Mucosa of descending colon (tissue), 3 donors: ENCODE results near the gene PEA15. TPM values are rescaled to one million over a fixed set of nuclear protein-coding genes. Genes with fewer than 3 reads are reported as not detected.

Experiments
- ATAC-seq: fragments of 200-7000 bp; cut with Tn5 transposase; one replicate; pipeline ENCODE4 v1.9.1; 2020; ENCODE audit warnings: mild to moderate bottlenecking, moderate library complexity
- DNase-seq, 3 donors: peaks; one replicate each; pipeline ENCODE4 v3.0.0-alpha.2; 2020
- H3K36me3 ChIP-seq: fragments of 200-600 bp; one replicate; pipeline ENCODE4 v1.8.0; 2021; ENCODE audit warnings: low read depth, mild to moderate bottlenecking
- H3K4me1 ChIP-seq: fragments of 200-600 bp; one replicate; pipeline ENCODE4 v1.8.0; 2021; ENCODE audit warnings: low read depth, mild to moderate bottlenecking
- H3K4me3 ChIP-seq: fragments of 200-600 bp; one replicate; pipeline ENCODE4 v1.8.0; 2021; ENCODE audit warnings: mild to moderate bottlenecking
- H3K9me3 ChIP-seq: fragments of 200-600 bp; one replicate; pipeline ENCODE4 v1.8.0; 2021; ENCODE audit warnings: mild to moderate bottlenecking
- CTCF ChIP-seq: fragments of 200-600 bp; IDR thresholded peaks from one replicate; pipeline ENCODE4 v1.8.0; 2022; ENCODE audit warnings: antibody characterized with exemption, mild to moderate bottlenecking
- intact Hi-C, 2 donors: fragments of 100-400 bp; cut with DNase I in 1 of 2; cut with micrococcal nuclease in 1 of 2; formaldehyde crosslinking; loops; one replicate each; pipeline versions ENCODE4 v1.11.0 to v1.11.1; 2022; cut with DNase I, micrococcal nuclease
- total RNA-seq, 3 donors: library from RNA; stranded (reverse); fragmentation: NEBNext Ultra II Directional in 2 of 3; extraction: Animal tissue kit (Norgen Biotek cat#: 25700) in 2 of 3; gene quantifications; one replicate each; pipeline versions ENCODE4 v1.2.1 to v1.2.4, GENCODE V29; 2021 to 2023
- donor health status: DM: no; HTN: no; CAD: no; lungs with moderate emphysema.
- donor health status: DM: no; HTN: no; CAD: no.
- donor health status: DM: no; HTN: yes; CAD: no.

The PEA15 gene
- total RNA-seq, 3 donors from 2014 or later = 31.6 to 125 (median 36.6) TPM

DNA sequence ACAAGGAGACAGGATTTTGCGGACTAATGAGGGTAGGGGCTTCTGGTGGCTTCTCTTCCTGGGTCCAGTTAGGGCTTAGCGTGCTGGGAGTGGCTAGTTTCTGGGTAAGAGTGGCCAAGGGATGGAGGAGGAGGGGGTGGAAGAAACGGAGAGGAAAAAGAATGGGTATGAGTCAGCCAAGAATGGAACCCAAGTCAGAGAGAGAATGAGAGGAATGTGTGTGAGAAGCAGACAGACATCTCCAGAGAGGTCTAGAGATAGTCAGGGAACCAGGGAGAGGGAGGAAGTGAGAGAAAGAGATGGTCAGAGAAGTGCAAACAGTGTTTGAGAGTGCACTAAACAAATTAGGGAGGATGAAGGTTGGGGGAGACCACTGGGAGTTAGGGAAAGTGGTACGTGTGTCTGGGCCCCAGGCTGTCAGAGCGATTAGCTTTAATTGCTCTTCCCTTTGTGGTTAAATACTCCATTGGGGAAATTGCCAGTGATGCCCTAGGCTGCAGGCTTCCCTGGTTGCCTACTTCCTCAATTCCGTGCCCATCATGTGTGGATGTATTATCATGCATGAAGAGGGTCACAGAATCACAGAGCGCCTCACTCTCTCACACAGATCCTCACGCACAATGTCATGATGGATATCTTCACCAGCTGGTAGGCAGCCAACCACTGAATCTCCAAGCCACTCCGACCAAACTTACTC lies 1.4 kb downstream of the PEA15 start:
- Histone ChIP-seq H3K36me3 (no peaks in the 10 kb centered on the region), H3K9me3 (no peaks in the 10 kb centered on the region), H3K4me1 (peaks cover 17% of the 10 kb centered on the region), H3K4me3 (no peak overlapping the region)
- intact Hi-C loops = no loop called here
- DNase-seq (no peak), ATAC-seq (no peak)
- no peak for TF ChIP-seq CTCF

- peaks cover 17% of the 10 kb centered on the region for H3K4me1 ChIP-seq
- H3K9me3 ChIP-seq = no peaks in the 10 kb centered on the region
- TF ChIP-seq CTCF = no peak
- H3K4me3 ChIP-seq = no peak overlapping the region
- H3K36me3 ChIP-seq = no peaks in the 10 kb centered on the region
- DNase-seq = no peak
- ATAC-seq = no peak
- intact Hi-C loops = no loop called here
These were observed 2.0 kb downstream of the PEA15 start for GRCh38 chr1:160207118-160207650.

GRCh38 chr1:160207771-160208556 lies 2.8 kb downstream of the PEA15 start:
- H3K9me3 ChIP-seq = no peaks in the 10 kb centered on the region
- intact Hi-C loops = no loop called here
- TF ChIP-seq CTCF = no peak
- H3K4me3 ChIP-seq = no peak overlapping the region
- peaks cover 17% of the 10 kb centered on the region for H3K4me1 ChIP-seq
- no peaks in the 10 kb centered on the region for H3K36me3 ChIP-seq
- no peak for DNase-seq
- no peak for ATAC-seq

DNA sequence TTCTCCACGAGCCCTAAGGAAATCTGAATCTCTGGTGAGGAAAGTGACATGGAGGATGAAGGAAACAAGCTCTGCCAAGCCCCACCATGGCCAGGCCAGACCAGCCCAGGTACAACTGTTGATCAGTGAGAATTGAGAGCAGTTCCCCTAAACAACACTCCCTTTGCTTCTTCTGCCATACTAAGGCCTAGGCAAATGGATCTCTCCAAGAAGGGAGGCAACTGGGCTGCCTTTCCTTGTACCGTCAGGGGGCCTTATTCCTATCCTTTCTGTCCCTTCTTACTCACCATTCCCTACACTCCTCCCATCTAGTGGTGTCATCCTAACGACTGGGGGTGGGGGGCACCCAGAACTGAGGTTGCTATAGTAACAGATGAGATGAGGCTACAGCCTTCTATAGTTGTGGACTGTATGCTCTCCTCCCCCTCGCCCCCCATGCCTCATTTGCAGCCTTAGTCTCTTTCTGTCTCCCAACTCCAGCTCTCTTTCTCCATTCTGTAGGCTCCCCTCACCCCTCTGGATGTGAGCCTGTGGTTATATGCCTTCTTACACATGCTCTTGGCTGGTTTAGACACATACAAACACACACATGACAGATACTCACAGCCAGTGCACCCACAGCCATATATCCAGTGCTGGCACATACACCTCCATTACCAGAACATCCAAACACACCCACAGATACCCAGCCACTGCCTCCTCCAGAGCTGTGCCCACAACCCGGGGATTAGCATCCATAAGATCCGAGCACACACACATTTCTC lies 3.6 kb downstream of the PEA15 start:
- Histone ChIP-seq H3K4me3 (no peak overlapping the region), H3K36me3 (no peaks in the 10 kb centered on the region), H3K9me3 (no peaks in the 10 kb centered on the region), H3K4me1 (peaks cover 17% of the 10 kb centered on the region)
- ATAC-seq (no peak), DNase-seq (no peak)
- no peak for TF ChIP-seq CTCF
- intact Hi-C loops = no loop called here

- Histone ChIP-seq H3K4me1 (peaks cover 17% of the 10 kb centered on the region), H3K36me3 (no peaks in the 10 kb centered on the region), H3K4me3 (no peak overlapping the region), H3K9me3 (no peaks in the 10 kb centered on the region)
- no peak for ATAC-seq
- DNase-seq = no peak
- intact Hi-C loops = no loop called here
- no peak for TF ChIP-seq CTCF
These were observed 4.3 kb downstream of the PEA15 start for GRCh38 chr1:160209321-160210046.
